Neutrophil (primary cell): ENCODE data around the gene DGLUCY.
"Not testable (repeated sequence)": the region's sequence is repeated elsewhere in the genome, so short reads cannot be mapped to it uniquely, and the experiment has no call there.

ENCODE experiments used
- H3K27ac ChIP-seq: fragments of 200-600 bp; sonication (generic); 2 replicates; pipeline ENCODE4 v1.5.1; 2016; ENCODE audit warnings: mild to moderate bottlenecking, moderate library complexity
- H3K27me3 ChIP-seq: fragments of 200-600 bp; sonication (generic); 2 replicates; pipeline ENCODE4 v1.6.0; 2016; ENCODE audit warnings: mild to moderate bottlenecking
- H3K36me3 ChIP-seq: fragments of 200-600 bp; sonication (generic); 2 replicates; pipeline ENCODE4 v1.5.1; 2017
- H3K4me1 ChIP-seq, 2 experiments: fragments of 200-600 bp in 1 of 2; sonication (generic) in 1 of 2; 1 replicate in 1 of 2; 2 replicates in 1 of 2; pipeline versions ENCODE4 v1.5.1 to v1.6.1; 2013 to 2016; ENCODE audit warnings: low read depth in 1 of 2, low read length in 1 of 2, mild to moderate bottlenecking in 1 of 2, moderate library complexity in 1 of 2; ENCODE audit not compliant: control insufficient read depth in 1 of 2, insufficient read depth in 1 of 2
- H3K4me3 ChIP-seq, 2 experiments: fragments of 200-600 bp in 1 of 2; sonication (generic) in 1 of 2; 1 replicate in 1 of 2; 2 replicates in 1 of 2; pipeline ENCODE4 v1.5.1; 2013 to 2016; ENCODE audit warnings: low read depth in 1 of 2, low read length in 1 of 2, mild to moderate bottlenecking in 1 of 2, moderate library complexity in 1 of 2
- H3K9me3 ChIP-seq: fragments of 200-600 bp; sonication (generic); 2 replicates; pipeline ENCODE4 v1.5.1; 2016
- TF ChIP-seq, protein P1 (sequence below): fragments of 200-600 bp; sonication (generic); IDR thresholded peaks from 2 replicates; pipeline ENCODE4 v1.5.1; 2016; ENCODE audit warnings: antibody characterized with exemption

The DGLUCY gene

DNA sequence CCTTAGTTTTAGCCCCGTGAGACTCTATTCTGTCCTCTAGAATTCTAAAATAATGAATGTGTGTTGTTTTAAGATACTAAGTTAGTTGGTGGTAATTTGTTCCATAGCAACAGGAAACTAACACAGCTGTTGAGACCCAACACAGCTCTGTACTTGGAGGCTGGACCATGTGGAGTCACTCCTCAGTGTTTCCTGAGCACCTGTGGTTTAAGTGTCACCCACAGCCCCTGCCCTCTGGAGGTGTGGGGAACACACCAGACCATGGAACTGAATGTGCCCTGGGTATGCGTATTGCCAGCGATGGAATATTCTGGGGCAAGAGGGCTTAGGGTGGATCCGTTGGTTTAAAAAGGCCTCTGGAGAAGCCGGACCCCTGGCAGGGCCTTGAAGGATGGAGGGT, 147.2 kb downstream of the DGLUCY start:
- no peak overlapping the region for H3K4me3 ChIP-seq
- peaks cover 12 to 16% of the 10 kb centered on the region in 2 experiments for H3K4me1 ChIP-seq
- H3K9me3 ChIP-seq = no peaks in the 10 kb centered on the region
- TF ChIP-seq, protein P1, sequence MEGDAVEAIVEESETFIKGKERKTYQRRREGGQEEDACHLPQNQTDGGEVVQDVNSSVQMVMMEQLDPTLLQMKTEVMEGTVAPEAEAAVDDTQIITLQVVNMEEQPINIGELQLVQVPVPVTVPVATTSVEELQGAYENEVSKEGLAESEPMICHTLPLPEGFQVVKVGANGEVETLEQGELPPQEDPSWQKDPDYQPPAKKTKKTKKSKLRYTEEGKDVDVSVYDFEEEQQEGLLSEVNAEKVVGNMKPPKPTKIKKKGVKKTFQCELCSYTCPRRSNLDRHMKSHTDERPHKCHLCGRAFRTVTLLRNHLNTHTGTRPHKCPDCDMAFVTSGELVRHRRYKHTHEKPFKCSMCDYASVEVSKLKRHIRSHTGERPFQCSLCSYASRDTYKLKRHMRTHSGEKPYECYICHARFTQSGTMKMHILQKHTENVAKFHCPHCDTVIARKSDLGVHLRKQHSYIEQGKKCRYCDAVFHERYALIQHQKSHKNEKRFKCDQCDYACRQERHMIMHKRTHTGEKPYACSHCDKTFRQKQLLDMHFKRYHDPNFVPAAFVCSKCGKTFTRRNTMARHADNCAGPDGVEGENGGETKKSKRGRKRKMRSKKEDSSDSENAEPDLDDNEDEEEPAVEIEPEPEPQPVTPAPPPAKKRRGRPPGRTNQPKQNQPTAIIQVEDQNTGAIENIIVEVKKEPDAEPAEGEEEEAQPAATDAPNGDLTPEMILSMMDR = no peak
- H3K27ac ChIP-seq = no peak overlapping the region
- H3K36me3 ChIP-seq = no peaks in the 10 kb centered on the region
- H3K27me3 ChIP-seq = peaks cover 79% of the 10 kb centered on the region

DNA sequence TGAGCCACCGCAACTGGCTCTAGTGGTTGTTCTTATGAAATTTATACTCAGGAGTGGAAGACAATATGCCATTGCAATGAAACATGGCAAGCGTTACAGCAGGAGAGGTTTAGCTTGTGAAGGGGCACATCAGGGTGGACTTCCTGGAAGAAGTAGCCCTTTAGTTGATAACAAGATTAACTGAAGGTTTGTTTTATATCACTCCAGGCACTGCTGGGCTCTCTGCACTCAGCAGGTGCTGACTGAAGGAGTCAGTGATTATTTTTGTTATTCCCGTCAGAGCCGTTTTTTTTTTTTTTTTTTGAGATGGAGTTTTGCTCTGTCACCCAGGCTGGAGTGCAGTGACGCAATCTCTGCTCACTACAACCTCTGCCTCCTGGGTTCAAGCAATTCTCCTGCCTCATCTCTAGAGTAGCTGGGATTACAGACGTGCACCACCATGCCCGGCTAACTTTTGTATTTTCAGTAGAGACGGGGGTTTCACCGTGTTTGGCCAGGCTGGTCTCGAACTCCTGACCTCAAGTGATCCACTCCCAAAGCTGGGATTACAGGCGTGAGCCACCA, 148.2 kb downstream of the DGLUCY start:
- TF ChIP-seq, protein P1 = no peak
- Histone ChIP-seq H3K4me1 (peaks cover 12 to 16% of the 10 kb centered on the region in 2 experiments), H3K9me3 (no peaks in the 10 kb centered on the region), H3K27ac (no peak overlapping the region), H3K27me3 (peaks cover 76% of the 10 kb centered on the region), H3K4me3 (no peak overlapping the region), H3K36me3 (no peaks in the 10 kb centered on the region)

DNA sequence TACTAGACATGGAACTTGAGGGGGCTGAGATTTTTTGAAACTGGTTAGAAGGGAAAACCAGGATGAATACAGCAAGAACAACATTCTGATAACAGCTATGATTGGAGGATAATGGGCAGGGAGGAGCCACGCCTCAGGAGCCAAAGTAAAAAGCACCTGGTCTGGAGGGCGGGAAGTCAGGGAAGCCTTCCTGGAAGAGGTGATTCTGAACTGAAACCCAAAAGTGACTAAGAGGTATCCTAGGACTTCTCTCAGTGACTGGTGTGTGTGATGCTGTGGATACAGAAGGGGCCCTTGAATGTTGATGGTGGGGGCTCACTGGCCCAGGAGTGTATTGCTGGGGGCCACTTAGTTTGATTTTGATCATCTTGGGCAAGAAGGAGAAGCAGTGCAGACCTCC, 149.5 kb downstream of the DGLUCY start:
- peaks cover 11 to 12% of the 10 kb centered on the region in 2 experiments for H3K4me1 ChIP-seq
- no peaks in the 10 kb centered on the region for H3K9me3 ChIP-seq
- peaks cover 63% of the 10 kb centered on the region for H3K27me3 ChIP-seq
- H3K27ac ChIP-seq = no peak overlapping the region
- no peaks in the 10 kb centered on the region for H3K36me3 ChIP-seq
- no peak overlapping the region for H3K4me3 ChIP-seq
- TF ChIP-seq, protein P1 = no peak

DNA sequence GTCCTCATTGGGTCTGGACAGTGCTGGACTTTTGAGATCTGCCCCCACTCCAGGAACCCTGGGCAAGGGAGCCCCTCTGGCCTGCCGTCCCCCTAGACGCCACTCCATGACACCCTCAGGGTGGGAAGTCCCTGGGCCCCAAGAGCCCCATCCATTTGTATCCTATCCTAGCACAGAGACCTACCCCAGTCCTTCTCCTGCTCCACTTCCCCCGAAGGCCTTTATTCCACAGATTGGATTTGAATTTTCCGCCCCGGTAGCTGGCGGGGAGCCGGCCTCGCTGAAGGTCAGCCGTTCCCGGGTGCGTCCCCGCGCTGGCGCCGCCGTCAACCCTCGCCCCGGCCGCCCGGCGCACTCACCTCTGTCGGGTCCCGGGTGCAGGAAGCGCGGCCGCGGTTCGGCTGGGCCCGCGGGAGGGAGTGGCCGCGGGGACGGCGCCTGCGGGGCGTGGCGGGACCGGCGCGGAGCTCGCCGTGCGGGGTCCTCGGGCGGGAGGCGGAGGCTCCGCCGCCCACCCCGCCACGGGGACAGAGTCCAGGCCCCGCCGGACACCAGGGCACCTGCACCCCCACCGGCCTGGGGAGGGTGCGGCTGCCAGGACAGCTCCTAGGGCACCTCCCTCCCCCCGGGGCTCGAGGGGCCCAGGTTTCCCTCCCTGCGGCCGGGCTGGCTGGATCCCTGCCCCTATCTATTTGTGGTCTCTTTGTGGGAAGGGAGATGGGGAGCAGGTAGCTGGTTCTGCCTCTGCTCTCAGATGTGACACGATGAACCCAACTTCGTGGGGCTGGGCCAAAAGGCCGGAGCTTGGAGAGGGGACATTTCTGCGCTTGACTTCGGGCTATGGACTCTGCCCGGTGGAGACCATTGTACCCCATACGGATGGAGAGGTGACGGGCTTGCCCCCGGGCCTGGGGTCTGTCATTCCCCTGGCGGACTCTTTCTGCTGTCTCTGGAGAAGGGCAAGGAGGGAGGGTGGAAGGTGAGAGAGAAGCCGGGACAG, 150.6 kb downstream of the DGLUCY start:
- Histone ChIP-seq H3K4me3 (peak overlapping the region; percentile 51 to 55), H3K4me1 (peaks cover 11 to 12% of the 10 kb centered on the region in 2 experiments), H3K36me3 (peaks cover 2% of the 10 kb centered on the region), H3K27me3 (peaks cover 52% of the 10 kb centered on the region), H3K27ac (no peak overlapping the region), H3K9me3 (no peaks in the 10 kb centered on the region)
- TF ChIP-seq, protein P1 = no peak

DNA sequence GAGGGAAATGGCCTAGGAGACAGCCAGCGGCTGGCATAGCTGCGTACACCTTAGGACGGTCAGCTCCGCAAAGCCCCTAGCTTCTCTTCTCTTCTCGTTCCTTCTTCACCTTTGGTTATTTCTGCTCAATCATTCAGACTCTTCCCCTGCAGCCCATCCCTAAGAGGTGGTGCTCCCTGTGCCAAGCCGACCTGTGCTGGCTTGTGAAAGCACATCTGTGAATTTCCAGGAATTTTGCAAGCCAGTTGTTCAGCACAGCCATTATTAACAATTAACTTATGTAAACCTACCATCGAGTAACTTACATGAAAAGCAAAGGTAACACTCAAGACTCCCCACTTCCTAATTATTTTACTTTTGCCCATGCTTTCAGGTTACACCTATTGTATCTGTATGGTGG, 151.5 kb downstream of the DGLUCY start:
- H3K4me3 ChIP-seq = no peak overlapping the region
- no peak overlapping the region for H3K27ac ChIP-seq
- peaks cover 48% of the 10 kb centered on the region for H3K27me3 ChIP-seq
- peaks cover 11 to 12% of the 10 kb centered on the region in 2 experiments for H3K4me1 ChIP-seq
- no peaks in the 10 kb centered on the region for H3K9me3 ChIP-seq
- H3K36me3 ChIP-seq = peaks cover 11% of the 10 kb centered on the region
- TF ChIP-seq, protein P1 = no peak

DNA sequence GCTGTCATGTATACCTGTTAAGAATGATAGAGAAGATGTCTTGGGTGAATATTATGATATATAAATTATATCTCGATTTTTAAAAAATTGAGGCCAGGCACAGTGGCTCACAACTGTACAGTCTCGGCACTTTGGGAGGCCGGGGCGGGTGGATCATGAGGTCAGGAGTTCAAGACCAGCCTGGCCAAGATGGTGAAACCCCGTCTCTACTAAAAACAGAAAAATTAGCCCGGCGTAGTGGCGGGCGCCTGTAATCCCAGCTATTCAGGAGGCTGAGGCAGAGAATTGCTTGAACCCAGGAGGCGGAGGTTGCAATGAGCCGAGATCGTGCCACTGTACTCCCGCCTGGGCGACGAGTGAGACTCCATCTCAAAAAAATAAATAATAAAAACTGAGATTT, 152.4 kb downstream of the DGLUCY start:
- H3K36me3 ChIP-seq = peaks cover 14% of the 10 kb centered on the region
- H3K4me1 ChIP-seq = peaks cover 11 to 12% of the 10 kb centered on the region in 2 experiments
- H3K27ac ChIP-seq, H3K4me3 ChIP-seq, H3K9me3 ChIP-seq: not testable (repeated sequence)
- H3K27me3 ChIP-seq = peaks cover 48% of the 10 kb centered on the region
